Activated T-helper 2 cell treated with anti-CD3 and anti-CD28 coated beads, Interferon-gamma antibody, Interleukin-2, Interleukin-4, amounts not matched to agents 10 μg/mL and 5 μg/mL and 100 μg/mL, durations not matched to agents 14 hours and 24 hours and 36 hours (primary cell): ENCODE data around the gene SMPDL3A. TPM values are rescaled to one million over a fixed set of nuclear protein-coding genes. Genes with fewer than 3 reads are reported as not detected.

Experiments used
- DNase-seq: peaks from one replicate; pipeline ENCODE4 v3.0.0; 2021; ENCODE audit warnings: low spot score
- H3K27ac Mint-ChIP-seq: one replicate; pipeline ENCODE4 v1.8.0; 2021; ENCODE audit warnings: mixed read lengths
- H3K27me3 Mint-ChIP-seq: one replicate; pipeline ENCODE4 v1.8.0; 2021; ENCODE audit warnings: low read depth, mixed read lengths
- H3K36me3 Mint-ChIP-seq: one replicate; pipeline ENCODE4 v1.8.0; 2021; ENCODE audit warnings: low read depth, mixed read lengths
- H3K4me1 Mint-ChIP-seq: one replicate; pipeline ENCODE4 v1.8.0; 2021; ENCODE audit warnings: low read depth, mixed read lengths
- H3K4me3 Mint-ChIP-seq: one replicate; pipeline ENCODE4 v1.8.0; 2021; ENCODE audit warnings: low read depth, mild to moderate bottlenecking, moderate library complexity, mixed read lengths
- H3K9me3 Mint-ChIP-seq: one replicate; pipeline ENCODE4 v1.8.0; 2021; ENCODE audit warnings: mixed read lengths
- intact Hi-C: fragments of 100-400 bp; cut with micrococcal nuclease; formaldehyde crosslinking; loops from one replicate; pipeline ENCODE4 v1.15.1; 2023
- total RNA-seq: library from RNA; stranded (reverse); gene quantifications from 2 replicates; pipeline ENCODE4 v1.2.3, GENCODE V29; 2022

Gene SMPDL3A
- total RNA-seq, 1 donor from 2014 or later, result 1.3 TPM

- H3K27ac Mint-ChIP-seq, result no peak overlapping the region
- no peaks in the 10 kb centered on the region for H3K9me3 Mint-ChIP-seq
- intact Hi-C loops, result no loop called here
- no peaks in the 10 kb centered on the region for H3K36me3 Mint-ChIP-seq
- no peaks in the 10 kb centered on the region for H3K4me1 Mint-ChIP-seq
- peaks cover 14% of the 10 kb centered on the region for H3K27me3 Mint-ChIP-seq
- no peak overlapping the region for H3K4me3 Mint-ChIP-seq
- no peak for DNase-seq
These were observed 28.7 kb downstream of the SMPDL3A start for GRCh38 chr6:122817766-122818165.

- intact Hi-C loops, result no loop called here
- H3K36me3 Mint-ChIP-seq, result no peaks in the 10 kb centered on the region
- no peak overlapping the region for H3K4me3 Mint-ChIP-seq
- H3K27ac Mint-ChIP-seq, result no peak overlapping the region
- H3K9me3 Mint-ChIP-seq, result no peaks in the 10 kb centered on the region
- peaks cover 11% of the 10 kb centered on the region for H3K27me3 Mint-ChIP-seq
- H3K4me1 Mint-ChIP-seq, result no peaks in the 10 kb centered on the region
- no peak for DNase-seq
These were observed 29.8 kb downstream of the SMPDL3A start for GRCh38 chr6:122818866-122819265.

- no peaks in the 10 kb centered on the region for H3K4me1 Mint-ChIP-seq
- H3K9me3 Mint-ChIP-seq, result no peaks in the 10 kb centered on the region
- H3K27me3 Mint-ChIP-seq, result peaks cover 11% of the 10 kb centered on the region
- H3K4me3 Mint-ChIP-seq, result no peak overlapping the region
- no peak overlapping the region for H3K27ac Mint-ChIP-seq
- DNase-seq, result no peak
- H3K36me3 Mint-ChIP-seq, result no peaks in the 10 kb centered on the region
- intact Hi-C loops, result no loop called here
These were observed 32.0 kb downstream of the SMPDL3A start for GRCh38 chr6:122821095-122821494.

GRCh38 chr6:122825163-122825562, 36.1 kb downstream of the SMPDL3A start:
- no peaks in the 10 kb centered on the region for H3K9me3 Mint-ChIP-seq
- intact Hi-C loops, result no loop called here
- H3K36me3 Mint-ChIP-seq, result no peaks in the 10 kb centered on the region
- no peak for DNase-seq
- no peaks in the 10 kb centered on the region for H3K4me1 Mint-ChIP-seq
- no peak overlapping the region for H3K27ac Mint-ChIP-seq
- H3K27me3 Mint-ChIP-seq, result peaks cover 6% of the 10 kb centered on the region
- H3K4me3 Mint-ChIP-seq, result no peak overlapping the region

GRCh38 chr6:122829456-122829855, 40.4 kb downstream of the SMPDL3A start:
- H3K27ac Mint-ChIP-seq, result no peak overlapping the region
- intact Hi-C loops, result no loop called here
- H3K4me3 Mint-ChIP-seq, result no peak overlapping the region
- H3K9me3 Mint-ChIP-seq, result no peaks in the 10 kb centered on the region
- H3K4me1 Mint-ChIP-seq, result no peaks in the 10 kb centered on the region
- no peak for DNase-seq
- H3K27me3 Mint-ChIP-seq, result peaks cover 9% of the 10 kb centered on the region
- no peaks in the 10 kb centered on the region for H3K36me3 Mint-ChIP-seq

GRCh38 chr6:122831511-122831910, 42.5 kb downstream of the SMPDL3A start:
- DNase-seq, result no peak
- intact Hi-C loops, result no loop called here
- no peaks in the 10 kb centered on the region for H3K36me3 Mint-ChIP-seq
- no peak overlapping the region for H3K4me3 Mint-ChIP-seq
- H3K4me1 Mint-ChIP-seq, result no peaks in the 10 kb centered on the region
- H3K9me3 Mint-ChIP-seq, result no peaks in the 10 kb centered on the region
- H3K27ac Mint-ChIP-seq, result no peak overlapping the region
- peaks cover 15% of the 10 kb centered on the region for H3K27me3 Mint-ChIP-seq

- Mint-ChIP-seq H3K27ac (no peak overlapping the region), H3K9me3 (no peaks in the 10 kb centered on the region), H3K4me3 (no peak overlapping the region), H3K4me1 (no peaks in the 10 kb centered on the region), H3K36me3 (no peaks in the 10 kb centered on the region), H3K27me3 (peaks cover 15% of the 10 kb centered on the region)
- DNase-seq, result no peak
- intact Hi-C loops, result no loop called here
These were observed 43.4 kb downstream of the SMPDL3A start for GRCh38 chr6:122832459-122832858.

GRCh38 chr6:122833021-122833491, 44.0 kb downstream of the SMPDL3A start:
- Mint-ChIP-seq H3K36me3 (no peaks in the 10 kb centered on the region), H3K27me3 (peaks cover 15% of the 10 kb centered on the region), H3K4me1 (no peaks in the 10 kb centered on the region), H3K4me3 (no peak overlapping the region), H3K9me3 (no peaks in the 10 kb centered on the region), H3K27ac (no peak overlapping the region)
- DNase-seq, result no peak
- intact Hi-C loops, result no loop called here

- intact Hi-C loops, result loop anchor here (5.0 kb wide), 1 partner anchor 51 kb away; the partner anchor contains the start of gene SMPDL3A
- Mint-ChIP-seq H3K9me3 (no peaks in the 10 kb centered on the region), H3K4me3 (no peak overlapping the region), H3K4me1 (no peaks in the 10 kb centered on the region), H3K27ac (no peak overlapping the region), H3K36me3 (no peaks in the 10 kb centered on the region), H3K27me3 (peaks cover 10% of the 10 kb centered on the region)
- DNase-seq, result no peak
These were observed 49.2 kb downstream of the SMPDL3A start for GRCh38 chr6:122838060-122838780.

- DNase-seq, result peak; percentile 20
These were observed 50.4 kb downstream of the SMPDL3A start for GRCh38 chr6:122839472-122839871.

GRCh38 chr6:122839906-122840305, 50.8 kb downstream of the SMPDL3A start:
- H3K27me3 Mint-ChIP-seq, result peaks cover 5% of the 10 kb centered on the region
- no peaks in the 10 kb centered on the region for H3K9me3 Mint-ChIP-seq
- H3K36me3 Mint-ChIP-seq, result no peaks in the 10 kb centered on the region
- no peaks in the 10 kb centered on the region for H3K4me1 Mint-ChIP-seq
- intact Hi-C loops, result loop anchor here (1.0 to 10.0 kb wide), 3 partner anchors 53 to 915 kb away; partner anchors contain the start of gene SMPDL3A
- H3K27ac Mint-ChIP-seq, result no peak overlapping the region
- no peak overlapping the region for H3K4me3 Mint-ChIP-seq
- no peak for DNase-seq

More at GRCh38 chr6:122839472-122839871, 50.4 kb downstream of the SMPDL3A start:
- Mint-ChIP-seq H3K27me3 (peaks cover 8% of the 10 kb centered on the region), H3K4me3 (no peak overlapping the region), H3K9me3 (no peaks in the 10 kb centered on the region), H3K36me3 (no peaks in the 10 kb centered on the region), H3K27ac (no peak overlapping the region), H3K4me1 (no peaks in the 10 kb centered on the region)
- intact Hi-C loops, result loop anchor here (1.0 to 5.0 kb wide), 2 partner anchors 52 to 109 kb away; partner anchors contain the start of gene SMPDL3A

GRCh38 chr6:122845464-122845863, 56.4 kb downstream of the SMPDL3A start:
- intact Hi-C loops, result loop anchor here (10.0 kb wide), 1 partner anchor 909 kb away; no protein-coding TSS in a partner anchor
- Mint-ChIP-seq H3K27me3 (peaks cover 1% of the 10 kb centered on the region), H3K36me3 (no peaks in the 10 kb centered on the region), H3K27ac (no peak overlapping the region), H3K9me3 (no peaks in the 10 kb centered on the region), H3K4me1 (no peaks in the 10 kb centered on the region), H3K4me3 (no peak overlapping the region)
- DNase-seq, result no peak

GRCh38 chr6:122845916-122846612, 57.0 kb downstream of the SMPDL3A start:
- Mint-ChIP-seq H3K4me3 (no peak overlapping the region), H3K27me3 (peaks cover 1% of the 10 kb centered on the region), H3K36me3 (no peaks in the 10 kb centered on the region), H3K27ac (no peak overlapping the region), H3K4me1 (no peaks in the 10 kb centered on the region), H3K9me3 (no peaks in the 10 kb centered on the region)
- intact Hi-C loops, result loop anchor here (10.0 kb wide), 1 partner anchor 909 kb away; no protein-coding TSS in a partner anchor
- DNase-seq, result no peak
